ACC112 (cell line): Measurements from ENCODE around the gene HOOK2.
"Not testable (repeated sequence)": the region's sequence is repeated elsewhere in the genome, so short reads cannot be mapped to it uniquely, and the experiment has no call there.

Source experiments
- H2AFZ ChIP-seq: fragments of 200-600 bp; sonication (generic); one replicate; pipeline ENCODE4 v1.6.0; 2017; ENCODE audit warnings: antibody characterized with exemption, low read length; ENCODE audit not compliant: unreplicated experiment
- H3K27ac ChIP-seq: fragments of 200-600 bp; sonication (generic); 2 replicates; pipeline ENCODE4 v1.5.1; 2014; ENCODE audit warnings: low read depth, mild to moderate bottlenecking, antibody characterized with exemption, low read length, moderate library complexity
- H3K27me3 ChIP-seq: fragments of 200-600 bp; sonication (generic); 2 replicates; pipeline ENCODE4 v1.6.1; 2014; ENCODE audit warnings: mild to moderate bottlenecking, antibody characterized with exemption, low read length, moderate library complexity, mixed read lengths; ENCODE audit not compliant: insufficient read depth
- H3K36me3 ChIP-seq: fragments of 200-600 bp; sonication (generic); 2 replicates; pipeline ENCODE4 v1.6.1; 2016; ENCODE audit warnings: mild to moderate bottlenecking, antibody characterized with exemption, low read length, moderate library complexity, mixed read lengths; ENCODE audit not compliant: insufficient read depth
- H3K4me1 ChIP-seq: fragments of 200-600 bp; sonication (generic); one replicate; pipeline ENCODE4 v1.6.1; 2016; ENCODE audit warnings: low read length, mixed read lengths; ENCODE audit not compliant: insufficient read depth, unreplicated experiment, control insufficient read depth
- H3K4me3 ChIP-seq: fragments of 200-600 bp; sonication (generic); 2 replicates; pipeline ENCODE4 v1.5.1; 2014; ENCODE audit warnings: mild to moderate bottlenecking, low read depth, low read length
- H3K79me2 ChIP-seq: fragments of 200-600 bp; sonication (generic); one replicate; pipeline ENCODE4 v1.6.0; 2016; ENCODE audit warnings: low read length; ENCODE audit not compliant: control insufficient read depth, unreplicated experiment, insufficient read depth

HOOK2 gene

DNA sequence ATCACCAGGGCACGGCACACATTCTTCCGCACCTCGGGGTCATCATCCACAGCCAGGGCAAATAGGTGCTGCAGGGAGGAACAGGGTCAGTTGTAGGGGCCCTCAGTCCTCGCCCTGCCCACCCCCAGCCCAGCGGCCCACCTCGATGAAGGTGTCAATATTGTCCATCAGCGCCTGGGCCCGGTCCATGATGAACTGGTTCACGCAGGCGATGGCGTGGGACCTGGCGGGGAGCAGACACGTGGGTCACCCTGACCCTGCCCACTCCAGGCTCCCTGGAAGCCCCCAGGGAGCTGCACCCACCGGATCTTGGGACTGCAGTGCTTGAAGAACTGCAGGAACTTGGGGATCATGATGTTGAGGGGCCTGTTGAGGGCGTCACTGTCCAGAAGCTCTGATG lies 60.2 kb downstream of the HOOK2 start:
- Histone ChIP-seq H3K27me3 (no peaks in the 10 kb centered on the region), H3K27ac (no peak overlapping the region), H2AFZ (no peak overlapping the region), H3K79me2 (peaks cover 45% of the 10 kb centered on the region), H3K4me3 (no peak overlapping the region), H3K4me1 (peaks cover 14% of the 10 kb centered on the region), H3K36me3 (no peaks in the 10 kb centered on the region)

DNA sequence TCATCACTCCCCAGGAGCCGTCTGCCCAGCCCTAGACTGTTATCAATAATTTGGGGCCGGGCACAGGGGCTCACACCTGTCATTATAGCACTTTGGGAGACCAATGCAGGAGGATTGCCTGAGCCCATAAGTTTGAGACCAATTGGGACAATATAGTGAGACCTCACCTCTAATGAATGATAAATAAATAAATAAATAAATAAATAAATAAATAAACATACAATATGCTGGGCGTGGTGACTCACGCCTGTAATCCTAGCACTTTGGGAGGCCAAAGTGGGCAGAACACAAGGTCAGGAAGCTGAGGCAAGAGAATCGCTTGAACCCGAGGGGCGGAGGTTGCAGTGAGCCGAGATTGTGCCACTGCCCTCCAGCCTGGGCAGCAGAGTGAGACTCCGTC lies 62.0 kb downstream of the HOOK2 start:
- peaks cover 29% of the 10 kb centered on the region for H3K79me2 ChIP-seq
- H2AFZ ChIP-seq, H3K4me3 ChIP-seq, H3K4me1 ChIP-seq, H3K36me3 ChIP-seq, H3K27ac ChIP-seq, H3K27me3 ChIP-seq: not testable (repeated sequence)
